ENCODE results near the gene CCNL2.
"Not testable (repeated sequence)": the region's sequence is repeated elsewhere in the genome, so short reads cannot be mapped to it uniquely, and the experiment has no call there.

CCNL2 gene

GRCh38 chr1:1397839-1398523 is 1.2 kb downstream of the CCNL2 start:
- FAIRE-seq, result no peak

GRCh38 chr1:1395166-1395565 is 4.0 kb downstream of the CCNL2 start:
- FAIRE-seq, result no peak

GRCh38 chr1:1394116-1394515 is 5.0 kb downstream of the CCNL2 start:
- FAIRE-seq, result no peak

- no peak for FAIRE-seq
These were observed 5.7 kb downstream of the CCNL2 start for GRCh38 chr1:1393428-1393827.

- no peak for FAIRE-seq
These were observed 6.1 kb downstream of the CCNL2 start for GRCh38 chr1:1393014-1393413.

- FAIRE-seq, result no peak
These were observed 7.9 kb downstream of the CCNL2 start for GRCh38 chr1:1391225-1391624.

GRCh38 chr1:1390675-1391074 is 8.5 kb downstream of the CCNL2 start:
- no peak for FAIRE-seq

- FAIRE-seq, result no peak
These were observed 11.1 kb downstream of the CCNL2 start for GRCh38 chr1:1388078-1388472.

- no peak for FAIRE-seq
These were observed 11.7 kb downstream of the CCNL2 start for GRCh38 chr1:1387098-1388077.

- no peak for FAIRE-seq
These were observed 13.2 kb downstream of the CCNL2 start for GRCh38 chr1:1385931-1386330.

GRCh38 chr1:1385339-1385738 is 13.8 kb downstream of the CCNL2 start:
- FAIRE-seq, result not testable (repeated sequence)

GRCh38 chr1:1381294-1381693 is 17.8 kb downstream of the CCNL2 start:
- FAIRE-seq, result no peak

GRCh38 chr1:1380860-1381259 is 18.3 kb downstream of the CCNL2 start:
- no peak for FAIRE-seq

- no peak for FAIRE-seq
These were observed 21.5 kb downstream of the CCNL2 start for GRCh38 chr1:1377540-1378205.

- no peak for FAIRE-seq
These were observed 22.4 kb downstream of the CCNL2 start for GRCh38 chr1:1376551-1377226.

- FAIRE-seq, result peak; percentile 98
These were observed 24.0 kb downstream of the CCNL2 start, which contains the start of gene AURKAIP1 for GRCh38 chr1:1374929-1375662. AURKAIP1 (minus strand) TSS chr1:1375207; CDS start chr1:1374756, 451 bp downstream.

- no peak for FAIRE-seq
These were observed 24.6 kb downstream of the CCNL2 start for GRCh38 chr1:1374589-1374928.

GRCh38 chr1:1373815-1374588 is 25.1 kb downstream of the CCNL2 start:
- FAIRE-seq, result no peak

GRCh38 chr1:1373051-1373814 is 25.9 kb downstream of the CCNL2 start:
- no peak for FAIRE-seq

All from TTC549 (cell line).